Hepatocyte (in vitro differentiated cells): Measurements from ENCODE around the gene PARD3B.

Experiments used
- EZH2 ChIP-seq: fragments of 200-600 bp; sonication (generic); IDR thresholded peaks from 2 replicates; pipeline ENCODE4 v1.6.1; 2016; ENCODE audit warnings: antibody characterized with exemption, mild to moderate bottlenecking, borderline replicate concordance
- EZH2phosphoT487 ChIP-seq: fragments of 200-600 bp; sonication (generic); IDR thresholded peaks from one replicate; pipeline ENCODE4 v1.6.1; 2018; ENCODE audit warnings: antibody characterized with exemption, mild to moderate bottlenecking, low read depth, moderate library complexity; ENCODE audit not compliant: unreplicated experiment, severe bottlenecking

DNA sequence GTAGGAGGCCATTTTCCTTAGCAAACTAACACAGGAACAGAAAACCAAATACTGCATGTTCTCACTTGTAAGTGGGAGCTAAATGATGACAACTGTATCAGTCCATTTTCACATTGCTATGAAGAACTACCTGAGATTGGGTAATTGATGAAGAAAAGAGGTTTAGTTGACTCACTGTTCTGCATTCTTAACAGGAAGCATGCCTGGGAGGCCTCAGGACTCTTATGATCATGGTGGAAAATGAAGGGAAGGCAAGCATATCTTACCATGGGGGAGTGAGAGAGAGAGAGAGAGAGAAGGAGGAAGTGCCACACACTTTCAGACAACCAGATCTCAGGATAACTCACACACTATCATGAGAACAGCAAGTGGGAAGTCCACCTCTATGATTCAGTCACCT, 105.3 kb downstream of the PARD3B start:
- TF ChIP-seq EZH2phosphoT487 (no peak), EZH2 (no peak)
